Esophagus muscularis mucosa (tissue), 3 donors: ENCODE measurements around the gene DEPDC1B.

Experiments used
- CTCF ChIP-seq, 3 experiments: fragments of 200-600 bp in 2 of 3; fragments of 450-650 bp in 1 of 3; sonication (generic) in 2 of 3; IDR thresholded peaks; one replicate each; pipeline ENCODE4 v1.5.1; 2017 to 2019; ENCODE audit warnings: antibody characterized with exemption in 3 of 3, mild to moderate bottlenecking in 2 of 3, moderate library complexity in 1 of 3
- POLR2A ChIP-seq: fragments of 450-650 bp; IDR thresholded peaks from one replicate; pipeline ENCODE4 v1.6.1; 2017; ENCODE audit warnings: antibody characterized with exemption, moderate library complexity, mild to moderate bottlenecking, low read depth

GRCh38 chr5:60640901-60641300, 59.1 kb downstream of the DEPDC1B start:
- TF ChIP-seq CTCF (IDR thresholded peaks at IDR 0.05) (no peak), POLR2A (no peak)
